Osteoblast (primary cell): ENCODE measurements around the gene PABPN1L. TPM values are rescaled to one million over a fixed set of nuclear protein-coding genes. Genes with fewer than 3 reads are reported as not detected.

Source experiments
- DNase-seq: peaks from one replicate; pipeline ENCODE4 v3.0.0; 2011; ENCODE audit warnings: low spot score, mixed read lengths; ENCODE audit not compliant: insufficient read length; ENCODE audit errors: missing footprints
- H2AFZ ChIP-seq: 2 replicates; pipeline ENCODE4 v1.6.0; 2011; ENCODE audit warnings: mild to moderate bottlenecking, low read length
- H3K27ac ChIP-seq: 2 replicates; pipeline ENCODE4 v1.5.1; 2011; ENCODE audit warnings: mild to moderate bottlenecking, low read depth, low read length, moderate library complexity
- H3K27me3 ChIP-seq: 2 replicates; pipeline ENCODE4 v1.6.0; 2012; ENCODE audit warnings: mild to moderate bottlenecking, control low read depth, inconsistent platforms, low read length, moderate library complexity; ENCODE audit not compliant: insufficient read depth
- H3K36me3 ChIP-seq: 2 replicates; pipeline ENCODE4 v1.5.1; 2011; ENCODE audit warnings: mild to moderate bottlenecking, low read length, control low read depth, moderate library complexity; ENCODE audit not compliant: insufficient read depth
- H3K4me1 ChIP-seq: 2 replicates; pipeline ENCODE4 v1.5.1; 2011; ENCODE audit warnings: mild to moderate bottlenecking, low read length, control low read depth, moderate library complexity; ENCODE audit not compliant: insufficient read depth
- H3K4me2 ChIP-seq: 2 replicates; pipeline ENCODE4 v1.6.0; 2011; ENCODE audit warnings: mild to moderate bottlenecking, low read length; ENCODE audit not compliant: insufficient read depth
- H3K4me3 ChIP-seq: fragments of 200-600 bp; sonication (generic); 3 replicates; pipeline ENCODE4 v1.5.1; 2012; ENCODE audit warnings: mild to moderate bottlenecking, low read length, inconsistent platforms; ENCODE audit not compliant: insufficient read depth
- H3K79me2 ChIP-seq: 2 replicates; pipeline ENCODE4 v1.6.0; 2012; ENCODE audit warnings: mild to moderate bottlenecking, low read length, control low read depth, inconsistent platforms; ENCODE audit not compliant: insufficient read depth
- H3K9me3 ChIP-seq: 2 replicates; pipeline ENCODE4 v1.5.1; 2011; ENCODE audit warnings: low read depth, low read length, control low read depth
- H4K20me1 ChIP-seq: 2 replicates; pipeline ENCODE4 v1.6.0; 2012; ENCODE audit warnings: mild to moderate bottlenecking, low read length, control low read depth; ENCODE audit not compliant: insufficient read depth
- CTCF ChIP-seq: IDR thresholded peaks from 2 replicates; pipeline ENCODE4 v1.5.1; 2011; ENCODE audit warnings: mild to moderate bottlenecking, low read depth, low read length, moderate library complexity; ENCODE audit errors: extremely low read depth
- total RNA-seq: library from RNA; depleted of rRNA; stranded (reverse); fragments of >200 nt; gene quantifications from 2 replicates; pipeline ENCODE4 v1.2.3, GENCODE V29; 2012

PABPN1L gene
- total RNA-seq, 1 donor: not detected

GRCh38 chr16:88842806-88843205 lies 23.7 kb downstream of the PABPN1L start:
- no peak for DNase-seq
- H4K20me1 ChIP-seq: peaks cover 7% of the 10 kb centered on the region
- no peak for TF ChIP-seq CTCF
- no peaks in the 10 kb centered on the region for H3K9me3 ChIP-seq
- peaks cover 13% of the 10 kb centered on the region for H3K36me3 ChIP-seq
- peaks cover 6% of the 10 kb centered on the region for H3K4me1 ChIP-seq
- no peaks in the 10 kb centered on the region for H3K27me3 ChIP-seq
- no peak overlapping the region for H3K4me2 ChIP-seq
- no peak overlapping the region for H3K4me3 ChIP-seq
- no peaks in the 10 kb centered on the region for H3K79me2 ChIP-seq
- no peak overlapping the region for H3K27ac ChIP-seq
- H2AFZ ChIP-seq: no peak overlapping the region

GRCh38 chr16:88842308-88842756 lies 24.1 kb downstream of the PABPN1L start:
- H3K9me3 ChIP-seq: no peaks in the 10 kb centered on the region
- DNase-seq: no peak
- H4K20me1 ChIP-seq: peaks cover 3% of the 10 kb centered on the region
- H3K4me2 ChIP-seq: no peak overlapping the region
- H3K4me3 ChIP-seq: no peak overlapping the region
- H3K79me2 ChIP-seq: no peaks in the 10 kb centered on the region
- peaks cover 6% of the 10 kb centered on the region for H3K4me1 ChIP-seq
- no peak for TF ChIP-seq CTCF
- peaks cover 13% of the 10 kb centered on the region for H3K36me3 ChIP-seq
- H3K27me3 ChIP-seq: no peaks in the 10 kb centered on the region
- H2AFZ ChIP-seq: no peak overlapping the region
- H3K27ac ChIP-seq: no peak overlapping the region

GRCh38 chr16:88841521-88842307 lies 24.7 kb downstream of the PABPN1L start:
- peaks cover 3% of the 10 kb centered on the region for H4K20me1 ChIP-seq
- no peak overlapping the region for H3K4me3 ChIP-seq
- no peak overlapping the region for H3K27ac ChIP-seq
- no peak overlapping the region for H2AFZ ChIP-seq
- no peaks in the 10 kb centered on the region for H3K79me2 ChIP-seq
- H3K36me3 ChIP-seq: peaks cover 13% of the 10 kb centered on the region
- H3K4me2 ChIP-seq: no peak overlapping the region
- peaks cover 6% of the 10 kb centered on the region for H3K4me1 ChIP-seq
- DNase-seq: no peak
- no peak for TF ChIP-seq CTCF
- H3K9me3 ChIP-seq: no peaks in the 10 kb centered on the region
- no peaks in the 10 kb centered on the region for H3K27me3 ChIP-seq

GRCh38 chr16:88840600-88841215 lies 25.8 kb downstream of the PABPN1L start:
- H3K4me1 ChIP-seq: peaks cover under 1% of the 10 kb centered on the region
- H4K20me1 ChIP-seq: peaks cover under 1% of the 10 kb centered on the region
- no peak overlapping the region for H3K4me3 ChIP-seq
- no peaks in the 10 kb centered on the region for H3K27me3 ChIP-seq
- peaks cover 13% of the 10 kb centered on the region for H3K36me3 ChIP-seq
- H2AFZ ChIP-seq: no peak overlapping the region
- DNase-seq: no peak
- no peak overlapping the region for H3K4me2 ChIP-seq
- H3K27ac ChIP-seq: no peak overlapping the region
- H3K9me3 ChIP-seq: no peaks in the 10 kb centered on the region
- no peaks in the 10 kb centered on the region for H3K79me2 ChIP-seq
- TF ChIP-seq CTCF: no peak
